Calu3 (cell line): ENCODE measurements around the gene SPATA6. TPM values are rescaled to one million over a fixed set of nuclear protein-coding genes. Genes with fewer than 3 reads are reported as not detected.

Experiments used
- BruUV-seq: library from RNA; stranded (reverse); fragments of 400-500 nt; replicated peaks from 2 replicates; lab custom pipeline; 2021; lab: Mats Ljungman, UMichigan
- CTCF ChIA-PET: fragments of 300-600 bp; sonication (Branson Sonifier 250); formaldehyde crosslinking; loops from one replicate; lab custom pipeline; 2022; ENCODE audit warnings: antibody characterized with exemption; lab: Charles Lee
- DNase-seq: peaks from one replicate; pipeline ENCODE4 v3.0.0; 2022
- H3K27ac Mint-ChIP-seq: one replicate; pipeline ENCODE4 v1.8.0; 2022; ENCODE audit warnings: mixed read lengths; ENCODE audit not compliant: unreplicated experiment
- H3K27me3 Mint-ChIP-seq: one replicate; pipeline ENCODE4 v1.8.0; 2022; ENCODE audit warnings: mixed read lengths; ENCODE audit not compliant: unreplicated experiment
- H3K36me3 Mint-ChIP-seq: one replicate; pipeline ENCODE4 v1.8.0; 2022; ENCODE audit warnings: mild to moderate bottlenecking, moderate library complexity, mixed read lengths; ENCODE audit not compliant: insufficient read depth, unreplicated experiment
- H3K4me1 Mint-ChIP-seq: one replicate; pipeline ENCODE4 v1.8.0; 2022; ENCODE audit warnings: mild to moderate bottlenecking, low read depth, mixed read lengths; ENCODE audit not compliant: unreplicated experiment
- H3K4me3 Mint-ChIP-seq: one replicate; pipeline ENCODE4 v1.8.0; 2022; ENCODE audit warnings: mild to moderate bottlenecking, low read depth, moderate library complexity, mixed read lengths; ENCODE audit not compliant: unreplicated experiment
- H3K9me3 Mint-ChIP-seq: one replicate; pipeline ENCODE4 v1.8.0; 2022; ENCODE audit warnings: low read depth, mixed read lengths; ENCODE audit not compliant: unreplicated experiment
- CTCF ChIP-seq: fragments of 200-600 bp; IDR thresholded peaks from one replicate; pipeline ENCODE4 v1.8.0; 2022; ENCODE audit warnings: antibody characterized with exemption; ENCODE audit not compliant: unreplicated experiment
- intact Hi-C: fragments of 100-400 bp; cut with micrococcal nuclease; formaldehyde crosslinking; loops from one replicate; pipeline ENCODE4 v1.10.0; 2022; ENCODE audit not compliant: unreplicated experiment
- total RNA-seq: library from RNA; stranded (reverse); gene quantifications from 2 replicates; pipeline ENCODE4 v1.2.3, GENCODE V29; 2022

SPATA6 gene
- total RNA-seq, 1 experiment from 2014 or later: 15.7 TPM

- H3K9me3 Mint-ChIP-seq: no peaks in the 10 kb centered on the region
- no TSS peak for BruUV-seq
- H3K27ac Mint-ChIP-seq: no peak overlapping the region
- no peak for TF ChIP-seq CTCF
- CTCF ChIA-PET: no interaction called here
- no peaks in the 10 kb centered on the region for H3K36me3 Mint-ChIP-seq
- H3K4me1 Mint-ChIP-seq: no peaks in the 10 kb centered on the region
- DNase-seq: no peak
- H3K27me3 Mint-ChIP-seq: no peaks in the 10 kb centered on the region
- no peak overlapping the region for H3K4me3 Mint-ChIP-seq
- intact Hi-C loops: no loop called here
These were observed 57.7 kb downstream of the SPATA6 start for GRCh38 chr1:48414264-48414663.

- Mint-ChIP-seq H3K36me3 (no peaks in the 10 kb centered on the region), H3K4me3 (no peak overlapping the region), H3K9me3 (no peaks in the 10 kb centered on the region), H3K4me1 (no peaks in the 10 kb centered on the region), H3K27ac (no peak overlapping the region), H3K27me3 (no peaks in the 10 kb centered on the region)
- DNase-seq: no peak
- no TSS peak for BruUV-seq
- TF ChIP-seq CTCF: no peak
- intact Hi-C loops: no loop called here
- CTCF ChIA-PET: no interaction called here
These were observed 66.1 kb downstream of the SPATA6 start for GRCh38 chr1:48405940-48406339.

GRCh38 chr1:48405400-48405799 is 66.6 kb downstream of the SPATA6 start:
- no peak for TF ChIP-seq CTCF
- Mint-ChIP-seq H3K27ac (no peak overlapping the region), H3K9me3 (no peaks in the 10 kb centered on the region), H3K36me3 (no peaks in the 10 kb centered on the region), H3K4me3 (no peak overlapping the region), H3K4me1 (no peaks in the 10 kb centered on the region), H3K27me3 (no peaks in the 10 kb centered on the region)
- intact Hi-C loops: no loop called here
- BruUV-seq: no TSS peak
- CTCF ChIA-PET: no interaction called here
- no peak for DNase-seq

- no peak overlapping the region for H3K27ac Mint-ChIP-seq
- TF ChIP-seq CTCF: no peak
- intact Hi-C loops: no loop called here
- H3K4me3 Mint-ChIP-seq: no peak overlapping the region
- no peaks in the 10 kb centered on the region for H3K4me1 Mint-ChIP-seq
- BruUV-seq: no TSS peak
- no peaks in the 10 kb centered on the region for H3K27me3 Mint-ChIP-seq
- CTCF ChIA-PET: no interaction called here
- no peak for DNase-seq
- H3K9me3 Mint-ChIP-seq: no peaks in the 10 kb centered on the region
- H3K36me3 Mint-ChIP-seq: no peaks in the 10 kb centered on the region
These were observed 69.4 kb downstream of the SPATA6 start for GRCh38 chr1:48402599-48402998.
